ENCODE results near the gene OPCML.

DNA sequence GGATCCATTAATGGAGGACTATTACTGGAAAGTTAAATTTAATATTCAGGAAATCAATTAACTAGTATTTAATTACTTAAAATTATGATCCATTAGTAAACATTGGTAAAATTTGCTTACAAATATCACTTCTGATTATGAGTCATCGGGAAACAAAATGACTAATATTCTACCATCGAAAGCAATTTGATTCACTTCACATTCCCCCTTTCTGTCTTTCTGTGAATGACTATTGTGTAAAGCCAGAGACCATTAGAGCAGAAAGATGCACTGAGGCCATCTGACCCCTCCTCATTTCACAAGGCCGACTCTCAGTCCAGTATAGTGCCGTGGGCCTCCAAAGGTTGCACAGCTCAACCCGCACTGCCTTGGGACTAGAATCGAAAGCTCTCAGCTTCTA is 619.0 kb downstream of the OPCML start:
- TF ChIP-seq, protein P1, sequence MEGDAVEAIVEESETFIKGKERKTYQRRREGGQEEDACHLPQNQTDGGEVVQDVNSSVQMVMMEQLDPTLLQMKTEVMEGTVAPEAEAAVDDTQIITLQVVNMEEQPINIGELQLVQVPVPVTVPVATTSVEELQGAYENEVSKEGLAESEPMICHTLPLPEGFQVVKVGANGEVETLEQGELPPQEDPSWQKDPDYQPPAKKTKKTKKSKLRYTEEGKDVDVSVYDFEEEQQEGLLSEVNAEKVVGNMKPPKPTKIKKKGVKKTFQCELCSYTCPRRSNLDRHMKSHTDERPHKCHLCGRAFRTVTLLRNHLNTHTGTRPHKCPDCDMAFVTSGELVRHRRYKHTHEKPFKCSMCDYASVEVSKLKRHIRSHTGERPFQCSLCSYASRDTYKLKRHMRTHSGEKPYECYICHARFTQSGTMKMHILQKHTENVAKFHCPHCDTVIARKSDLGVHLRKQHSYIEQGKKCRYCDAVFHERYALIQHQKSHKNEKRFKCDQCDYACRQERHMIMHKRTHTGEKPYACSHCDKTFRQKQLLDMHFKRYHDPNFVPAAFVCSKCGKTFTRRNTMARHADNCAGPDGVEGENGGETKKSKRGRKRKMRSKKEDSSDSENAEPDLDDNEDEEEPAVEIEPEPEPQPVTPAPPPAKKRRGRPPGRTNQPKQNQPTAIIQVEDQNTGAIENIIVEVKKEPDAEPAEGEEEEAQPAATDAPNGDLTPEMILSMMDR (optimal IDR thresholded peaks at IDR 0.05 in 1 of 3, IDR thresholded peaks at IDR 0.05 in 1 of 3, conservative IDR thresholded peaks at IDR 0.05 in 1 of 3; ENCODE audit: extremely low read depth in 1 of 3, insufficient read depth in 2 of 3, low read length in 3 of 3), result no peak
- no peak for TF ChIP-seq EZH2 (IDR thresholded peaks at IDR 0.05; ENCODE audit: low read length)

All from keratinocyte (primary cell).